Erythroblast (primary cell): ENCODE results near the gene RBM19.
"Not testable (repeated sequence)": the region's sequence is repeated elsewhere in the genome, so short reads cannot be mapped to it uniquely, and the experiment has no call there.

ENCODE experiments used
- DNase-seq, 2 experiments: peaks; one replicate each; lab custom pipeline; 2025; lab: John Stamatoyannopoulos, UW
- GATA1 ChIP-seq: IDR thresholded peaks from 2 replicates; pipeline ENCODE4 v1.6.1; 2011; ENCODE audit warnings: low read depth, mild to moderate bottlenecking, control low read depth, low read length, moderate library complexity
- POLR2A ChIP-seq: IDR thresholded peaks from 2 replicates; pipeline ENCODE4 v1.6.1; 2011; ENCODE audit warnings: mild to moderate bottlenecking, low read length

Gene RBM19

GRCh38 chr12:113965951-113966797, at the start of gene RBM19:
TSS of gene RBM19 (minus strand) at chr12:113966325. CDS start at chr12:113966227, 98 bp downstream.
- no peak for TF ChIP-seq GATA1
- TF ChIP-seq POLR2A: peak; percentile 72
- peak; percentile 98 to 99 for DNase-seq

GRCh38 chr12:114015851-114016250, 49.7 kb upstream of the RBM19 start:
- TF ChIP-seq POLR2A (no peak), GATA1 (no peak)

GRCh38 chr12:114013575-114014345, 47.6 kb upstream of the RBM19 start:
- TF ChIP-seq POLR2A (no peak), GATA1 (no peak)
- peak; percentile 3 to 5 for DNase-seq

More at GRCh38 chr12:114015851-114016250, 49.7 kb upstream of the RBM19 start:
- DNase-seq: no peak

GRCh38 chr12:114012744-114013431, 46.8 kb upstream of the RBM19 start:
- no peak for TF ChIP-seq GATA1
- no peak for TF ChIP-seq POLR2A
- DNase-seq: no peak

- no peak for DNase-seq
- no peak for TF ChIP-seq GATA1
- no peak for TF ChIP-seq POLR2A
Measured at GRCh38 chr12:114011711-114012110, 45.6 kb upstream of the RBM19 start.

- no peak for DNase-seq
- no peak for TF ChIP-seq POLR2A
- TF ChIP-seq GATA1: no peak
Measured at GRCh38 chr12:114006482-114007425, 40.6 kb upstream of the RBM19 start.

- no peak for TF ChIP-seq GATA1
- no peak for TF ChIP-seq POLR2A
- no peak for DNase-seq
Measured at GRCh38 chr12:114004402-114004801, 38.3 kb upstream of the RBM19 start.

GRCh38 chr12:114003286-114003685, 37.2 kb upstream of the RBM19 start:
- TF ChIP-seq POLR2A (no peak), GATA1 (no peak)
- no peak for DNase-seq

- no peak for TF ChIP-seq POLR2A
- no peak for DNase-seq
Measured at GRCh38 chr12:114001511-114002340, 35.6 kb upstream of the RBM19 start.

GRCh38 chr12:114000861-114001260, 34.7 kb upstream of the RBM19 start:
- no peak for TF ChIP-seq POLR2A
- TF ChIP-seq GATA1: no peak
- DNase-seq: no peak

GRCh38 chr12:114000261-114000660, 34.1 kb upstream of the RBM19 start:
- DNase-seq: not testable (repeated sequence)

GRCh38 chr12:113997365-113997764, 31.2 kb upstream of the RBM19 start:
- TF ChIP-seq POLR2A: no peak
- TF ChIP-seq GATA1: no peak
- no peak for DNase-seq
